Subcutaneous adipose tissue (tissue), 4 donors: ENCODE results near the gene GPX4. TPM values are rescaled to one million over a fixed set of nuclear protein-coding genes. Genes with fewer than 3 reads are reported as not detected.

Source experiments
- CTCF ChIP-seq: fragments of 450-650 bp; IDR thresholded peaks from one replicate; pipeline ENCODE4 v1.5.1; 2016; ENCODE audit warnings: low read depth, mild to moderate bottlenecking, control low read depth, antibody characterized with exemption, moderate library complexity
- total RNA-seq, 4 donors: library from RNA; depleted of rRNA; stranded (reverse); fragments of >200 nt; gene quantifications; one replicate each; pipeline ENCODE4 v1.1.0, GENCODE V29; 2016

GPX4 gene
- total RNA-seq, 4 donors from 2014 or later, result 1,089 to 2,299 (median 1,463) TPM

- TF ChIP-seq CTCF, result no peak
Measured at GRCh38 chr19:1153891-1154730, 50.3 kb downstream of the GPX4 start.

GRCh38 chr19:1154731-1155351 is 51.0 kb downstream of the GPX4 start:
- no peak for TF ChIP-seq CTCF

- TF ChIP-seq CTCF, result no peak
Measured at GRCh38 chr19:1155352-1156304, 51.8 kb downstream of the GPX4 start.

Other genes with a start within 250 kb of the GPX4 start
- 1,000 to 10,000 TPM; 1,847 to 6,869 (median 2,488) TPM for gene CFD, start 244.3 kb upstream of the GPX4 start, total RNA-seq
- 10 to 100 TPM; 18.4 to 38.4 (median 19.2) TPM for gene MED16, start 210.8 kb upstream of the GPX4 start, total RNA-seq
- gene RNU6-9, start 210.5 kb upstream of the GPX4 start, total RNA-seq, result not detected
- 10 to 100 TPM; 24.1 to 37.3 (median 26.8) TPM for gene R3HDM4, start 190.8 kb upstream of the GPX4 start, total RNA-seq
- not detected for gene KISS1R, start 186.7 kb upstream of the GPX4 start, total RNA-seq
- gene ARID3A, start 178.0 kb upstream of the GPX4 start, total RNA-seq, result 10 to 100 TPM in 2 of 4 donors, 1 to 10 TPM in 2; 5.5 to 13.9 (median 9.2) TPM
- 10 to 100 TPM; 18.9 to 58.6 (median 30.7) TPM for gene WDR18, start 119.6 kb upstream of the GPX4 start, total RNA-seq
- gene GRIN3B, start 103.6 kb upstream of the GPX4 start, total RNA-seq, result not detected
- gene TMEM259, start 82.9 kb upstream of the GPX4 start, total RNA-seq, result 100 to 1,000 TPM in 2 of 4 donors, 10 to 100 TPM in 2; 65.1 to 193 (median 94.0) TPM
- not detected for gene RNU6-2, start 82.5 kb upstream of the GPX4 start, total RNA-seq
- 10 to 100 TPM; 32.1 to 86.8 (median 52.2) TPM for gene CNN2, start 77.4 kb upstream of the GPX4 start, total RNA-seq
- 10 to 100 TPM in 3 of 4 donors, 1 to 10 TPM in 1; 3.4 to 35.2 (median 12.2) TPM for gene ABCA7, start 63.9 kb upstream of the GPX4 start, total RNA-seq
- gene ARHGAP45, start 36.8 kb upstream of the GPX4 start, total RNA-seq, result 10 to 100 TPM; 31.3 to 52.5 (median 44.0) TPM
- 100 to 1,000 TPM in 3 of 4 donors, 10 to 100 TPM in 1; 81.8 to 302 (median 127) TPM for gene POLR2E, start 8.6 kb upstream of the GPX4 start, total RNA-seq
- 10 to 100 TPM; 13.4 to 51.2 (median 19.1) TPM for gene SBNO2, start 70.3 kb downstream of the GPX4 start, total RNA-seq
- 10 to 100 TPM; 22.8 to 71.8 (median 31.9) TPM for gene STK11, start 101.8 kb downstream of the GPX4 start, total RNA-seq
- 1 to 10 TPM in 1 of 4 donors, under 1 TPM in 1, not detected in 2; 0.57 to 1.1 TPM for gene CBARP, start 134.0 kb downstream of the GPX4 start, total RNA-seq
- gene ATP5F1D, start 137.8 kb downstream of the GPX4 start, total RNA-seq, result 100 to 1,000 TPM in 1 of 4 donors, 10 to 100 TPM in 3; 47.9 to 118 (median 66.1) TPM
- gene MIDN, start 144.6 kb downstream of the GPX4 start, total RNA-seq, result 10 to 100 TPM in 2 of 4 donors, 1 to 10 TPM in 2; 8.0 to 43.1 (median 12.2) TPM
- gene CIRBP, start 165.3 kb downstream of the GPX4 start, total RNA-seq, result 100 to 1,000 TPM; 159 to 753 (median 413) TPM
- gene FAM174C, start 171.5 kb downstream of the GPX4 start, total RNA-seq, result 10 to 100 TPM; 37.4 to 76.7 (median 46.7) TPM
- gene EFNA2, start 181.9 kb downstream of the GPX4 start, total RNA-seq, result not detected